ENCODE data around the gene RAB3C. TPM values are rescaled to one million over a fixed set of nuclear protein-coding genes. Genes with fewer than 3 reads are reported as not detected.

RAB3C gene
- total RNA-seq, 1 donor from 2014 or later: not detected

GRCh38 chr5:58765058-58765457 lies 182.2 kb downstream of the RAB3C start:
- no peak for TF ChIP-seq CTCF (conservative IDR thresholded peaks at IDR 0.05; ENCODE audit: low read depth, low read length)
- no peak for DNase-seq (ENCODE audit: low read depth)
- H3K4me3 ChIP-seq (ENCODE audit: low read depth, low read length): no peak overlapping the region

GRCh38 chr5:58767104-58767503 lies 184.2 kb downstream of the RAB3C start:
- no peak for TF ChIP-seq CTCF (conservative IDR thresholded peaks at IDR 0.05; ENCODE audit: low read depth, low read length)
- no peak overlapping the region for H3K4me3 ChIP-seq (ENCODE audit: low read depth, low read length)
- no peak for DNase-seq (ENCODE audit: low read depth)

- DNase-seq (ENCODE audit: low read depth): no peak
- no peak for TF ChIP-seq CTCF (conservative IDR thresholded peaks at IDR 0.05; ENCODE audit: low read depth, low read length)
- H3K4me3 ChIP-seq (ENCODE audit: low read depth, low read length): no peak overlapping the region
These were observed 187.3 kb downstream of the RAB3C start for GRCh38 chr5:58770136-58770535.

GRCh38 chr5:58771796-58772195 lies 188.9 kb downstream of the RAB3C start:
- H3K4me3 ChIP-seq (ENCODE audit: low read depth, low read length): no peak overlapping the region
- no peak for DNase-seq (ENCODE audit: low read depth)
- TF ChIP-seq CTCF (conservative IDR thresholded peaks at IDR 0.05; ENCODE audit: low read depth, low read length): no peak

GRCh38 chr5:58773744-58774441 lies 191.0 kb downstream of the RAB3C start:
- no peak overlapping the region for H3K4me3 ChIP-seq (ENCODE audit: low read depth, low read length)
- no peak for DNase-seq (ENCODE audit: low read depth)
- no peak for TF ChIP-seq CTCF (conservative IDR thresholded peaks at IDR 0.05; ENCODE audit: low read depth, low read length)

GRCh38 chr5:58774937-58775336 lies 192.1 kb downstream of the RAB3C start:
- no peak overlapping the region for H3K4me3 ChIP-seq (ENCODE audit: low read depth, low read length)
- TF ChIP-seq CTCF (conservative IDR thresholded peaks at IDR 0.05; ENCODE audit: low read depth, low read length): no peak
- no peak for DNase-seq (ENCODE audit: low read depth)

- no peak overlapping the region for H3K4me3 ChIP-seq (ENCODE audit: low read depth, low read length)
- TF ChIP-seq CTCF (conservative IDR thresholded peaks at IDR 0.05; ENCODE audit: low read depth, low read length): no peak
- no peak for DNase-seq (ENCODE audit: low read depth)
These were observed 192.9 kb downstream of the RAB3C start for GRCh38 chr5:58775701-58776262.
